HG03139 (cell line): Measurements from ENCODE around the gene RERE.
"Not testable (repeated sequence)": the region's sequence is repeated elsewhere in the genome, so short reads cannot be mapped to it uniquely, and the experiment has no call there.

Experiments used
- ATAC-seq: cut with Tn5 transposase; IDR thresholded peaks from one replicate; pipeline ENCODE4 v1.9.1; 2021; ENCODE audit not compliant: unreplicated experiment

Gene RERE

GRCh38 chr1:8463144-8463927 lies 354.1 kb downstream of the RERE start:
- no peak for ATAC-seq

GRCh38 chr1:8462371-8462892 lies 355.0 kb downstream of the RERE start:
- no peak for ATAC-seq

- ATAC-seq: no peak
Measured at GRCh38 chr1:8461351-8462110, 355.9 kb downstream of the RERE start.

GRCh38 chr1:8460784-8461183 lies 356.7 kb downstream of the RERE start:
- no peak for ATAC-seq

- no peak for ATAC-seq
Measured at GRCh38 chr1:8460132-8460544, 357.3 kb downstream of the RERE start.

GRCh38 chr1:8458607-8459006 lies 358.8 kb downstream of the RERE start:
- no peak for ATAC-seq

GRCh38 chr1:8457760-8458381 lies 359.6 kb downstream of the RERE start:
- no peak for ATAC-seq

GRCh38 chr1:8456991-8457390 lies 360.4 kb downstream of the RERE start:
- no peak for ATAC-seq

- no peak for ATAC-seq
Measured at GRCh38 chr1:8456308-8456912, 361.0 kb downstream of the RERE start.

GRCh38 chr1:8455700-8456307 lies 361.6 kb downstream of the RERE start:
- no peak for ATAC-seq

- no peak for ATAC-seq
Measured at GRCh38 chr1:8450312-8450711, 367.1 kb downstream of the RERE start.

- no peak for ATAC-seq
Measured at GRCh38 chr1:8448911-8449661, 368.4 kb downstream of the RERE start.

- not testable (repeated sequence) for ATAC-seq
Measured at GRCh38 chr1:8448505-8448904, 368.9 kb downstream of the RERE start.

- ATAC-seq: no peak
Measured at GRCh38 chr1:8447616-8448150, 369.8 kb downstream of the RERE start.

- not testable (repeated sequence) for ATAC-seq
Measured at GRCh38 chr1:8446119-8446518, 371.3 kb downstream of the RERE start.

GRCh38 chr1:8443558-8444194 lies 373.8 kb downstream of the RERE start:
- ATAC-seq: no peak

- ATAC-seq: no peak
Measured at GRCh38 chr1:8441426-8441825, 376.0 kb downstream of the RERE start.

- no peak for ATAC-seq
Measured at GRCh38 chr1:8439015-8439702, 378.3 kb downstream of the RERE start.

- ATAC-seq: no peak
Measured at GRCh38 chr1:8438489-8438888, 379.0 kb downstream of the RERE start.
